OCI-M1 (cell line): Measurements from ENCODE around the gene TCHP.
"Not testable (repeated sequence)": the region's sequence is repeated elsewhere in the genome, so short reads cannot be mapped to it uniquely, and the experiment has no call there.

Experiments
- DNase-seq: peaks from one replicate; lab custom pipeline; 2025; lab: John Stamatoyannopoulos, UW

The TCHP gene, protein sequence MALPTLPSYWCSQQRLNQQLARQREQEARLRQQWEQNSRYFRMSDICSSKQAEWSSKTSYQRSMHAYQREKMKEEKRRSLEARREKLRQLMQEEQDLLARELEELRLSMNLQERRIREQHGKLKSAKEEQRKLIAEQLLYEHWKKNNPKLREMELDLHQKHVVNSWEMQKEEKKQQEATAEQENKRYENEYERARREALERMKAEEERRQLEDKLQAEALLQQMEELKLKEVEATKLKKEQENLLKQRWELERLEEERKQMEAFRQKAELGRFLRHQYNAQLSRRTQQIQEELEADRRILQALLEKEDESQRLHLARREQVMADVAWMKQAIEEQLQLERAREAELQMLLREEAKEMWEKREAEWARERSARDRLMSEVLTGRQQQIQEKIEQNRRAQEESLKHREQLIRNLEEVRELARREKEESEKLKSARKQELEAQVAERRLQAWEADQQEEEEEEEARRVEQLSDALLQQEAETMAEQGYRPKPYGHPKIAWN

DNA sequence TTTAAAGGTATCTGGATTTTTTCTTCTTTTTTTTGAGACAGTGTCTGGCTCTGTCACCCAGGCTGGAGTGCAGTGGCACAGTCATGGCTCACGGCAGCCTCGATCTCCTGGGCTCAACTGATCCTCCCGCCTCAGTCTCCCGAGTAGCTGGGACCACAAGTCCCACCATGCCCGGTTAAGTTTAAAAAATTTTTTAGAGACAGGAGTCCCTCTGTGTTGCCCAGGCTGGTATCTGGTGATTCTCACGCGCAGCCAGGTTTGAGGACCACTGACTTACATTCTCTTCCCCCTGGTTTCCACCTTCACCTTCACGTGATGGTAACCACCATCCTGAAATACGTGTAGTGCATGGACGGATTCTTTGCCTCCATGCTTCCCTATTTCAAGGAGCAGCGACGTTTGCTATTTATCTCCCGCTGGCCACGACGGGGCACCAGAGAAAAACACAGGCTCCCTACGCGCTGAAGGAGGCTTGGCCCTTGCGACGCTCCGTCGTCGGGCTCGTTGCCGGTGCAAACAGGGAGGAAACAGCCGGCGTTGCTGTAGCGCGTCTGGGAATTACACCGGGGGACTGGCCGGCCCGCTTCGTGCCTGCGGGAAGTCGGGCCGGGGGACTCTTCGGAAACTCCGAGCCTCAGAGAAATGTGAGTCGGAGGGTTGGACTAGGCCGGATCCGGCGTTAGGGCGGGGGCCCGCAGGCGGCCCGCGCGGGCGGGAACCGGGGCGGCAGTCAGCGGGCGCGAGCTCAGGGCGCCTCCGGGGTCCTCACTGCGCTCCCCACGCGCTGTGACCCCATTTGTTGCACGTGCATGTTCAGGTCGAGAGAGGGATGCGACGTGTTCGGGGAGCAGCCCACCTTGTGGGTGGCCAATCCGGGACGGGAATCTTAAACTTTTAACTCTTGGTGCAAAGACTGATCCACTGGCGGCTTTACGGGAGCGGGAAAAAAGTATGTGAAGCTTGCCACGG is at the start of gene TCHP:
Gene TCHP (plus strand): TSS at position 492 of the 969 bp plus-strand sequence. CDS start 2,753 bp downstream, outside the sequence.
- peak; percentile 91 for DNase-seq

DNA sequence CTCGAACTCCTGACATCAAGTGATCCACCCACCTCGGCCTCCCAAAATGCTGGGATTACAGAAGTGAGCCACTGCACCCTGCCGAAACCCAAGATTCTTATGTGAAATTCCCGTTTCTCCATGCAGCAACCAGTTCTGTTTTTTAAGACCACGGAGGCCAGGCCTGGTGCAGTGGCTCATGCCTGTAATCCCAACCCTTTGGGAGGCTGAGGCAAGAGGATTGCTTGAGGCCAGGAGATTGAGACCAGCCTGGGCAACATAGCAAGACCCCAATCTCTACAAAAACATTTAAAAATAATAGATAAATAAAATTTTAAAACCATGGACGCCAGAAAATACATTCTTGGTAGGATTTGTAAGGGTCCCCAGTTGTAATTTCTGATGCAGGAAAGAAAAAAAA is 49.6 kb upstream of the TCHP start:
- DNase-seq: not testable (repeated sequence)

DNA sequence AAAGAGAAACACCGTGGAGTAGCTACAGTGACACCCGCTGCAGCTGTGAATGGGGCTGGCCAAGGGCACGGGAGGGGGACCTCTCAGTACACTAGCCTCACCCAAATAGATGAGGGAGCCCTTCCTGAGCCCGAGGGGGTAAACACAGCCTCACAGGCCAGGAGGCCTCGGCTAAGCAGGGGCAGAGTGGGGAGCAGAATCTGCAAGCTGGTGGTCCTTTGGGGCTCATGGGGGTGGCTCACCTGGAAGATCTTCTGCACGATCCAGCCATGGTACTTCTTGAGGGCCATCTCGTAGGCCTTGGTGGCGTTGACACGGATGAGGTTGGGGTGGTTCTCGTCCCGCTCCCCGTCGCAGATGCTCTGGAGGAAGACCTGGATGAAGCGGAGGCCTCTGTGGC is 44.7 kb upstream of the TCHP start:
- no peak for DNase-seq

DNA sequence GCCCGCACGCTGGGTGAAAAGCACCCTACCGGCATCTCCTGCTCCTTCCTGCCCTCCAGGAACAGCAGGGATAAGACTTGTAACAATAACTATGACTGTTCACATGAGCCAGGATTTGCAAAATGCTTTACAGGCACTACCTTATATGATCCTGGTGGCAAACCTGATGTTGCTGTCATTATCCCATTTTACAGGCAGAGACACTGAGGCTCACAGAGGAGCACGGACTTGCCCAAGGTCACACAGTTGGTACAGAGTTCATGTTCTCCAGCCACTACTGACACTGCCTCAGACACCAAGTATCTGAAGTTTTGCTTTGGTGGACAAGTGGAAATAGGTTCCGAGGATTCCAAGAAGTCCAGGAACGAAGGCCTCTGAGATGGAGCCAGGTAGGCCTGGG is 42.4 kb upstream of the TCHP start:
- no peak for DNase-seq

DNA sequence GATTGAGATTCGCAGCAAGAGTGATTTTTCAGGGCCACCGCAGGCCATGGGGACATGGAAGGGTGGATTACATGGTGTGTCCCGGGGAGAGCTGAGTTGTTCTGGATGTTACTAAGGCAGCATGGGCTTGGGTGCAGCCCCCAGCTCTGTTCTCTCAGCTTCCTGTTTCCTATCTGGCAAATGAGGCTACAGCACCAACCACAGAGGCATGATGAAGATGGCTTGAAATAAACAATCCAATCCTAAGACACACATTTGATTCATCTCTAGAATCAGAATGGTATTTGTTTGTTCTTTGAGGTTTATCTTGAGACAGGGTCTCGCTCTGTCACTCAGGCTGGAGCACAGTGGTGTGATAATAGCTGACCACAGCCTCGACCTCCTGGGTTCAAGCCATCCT is 41.3 kb upstream of the TCHP start:
- no peak for DNase-seq

DNA sequence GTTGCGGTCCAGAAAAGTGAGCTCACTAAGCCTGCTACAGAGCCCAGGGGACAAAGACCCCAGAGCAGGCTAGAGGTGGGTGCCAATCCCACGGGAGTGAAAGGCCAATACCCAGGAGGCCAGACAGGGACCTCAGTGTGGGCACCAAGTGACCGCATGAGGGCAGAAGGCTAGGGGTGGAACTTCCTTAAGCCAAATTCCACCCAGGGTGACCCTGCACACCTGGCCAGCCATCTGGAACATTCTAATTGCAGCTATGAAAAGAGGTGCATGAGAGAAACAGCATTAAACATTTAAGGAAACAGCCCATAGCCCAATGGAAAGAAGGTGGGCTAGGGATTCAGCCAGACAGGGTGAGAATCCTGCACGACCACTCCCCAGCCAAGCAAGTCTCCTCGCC is 39.1 kb upstream of the TCHP start:
- no peak for DNase-seq

DNA sequence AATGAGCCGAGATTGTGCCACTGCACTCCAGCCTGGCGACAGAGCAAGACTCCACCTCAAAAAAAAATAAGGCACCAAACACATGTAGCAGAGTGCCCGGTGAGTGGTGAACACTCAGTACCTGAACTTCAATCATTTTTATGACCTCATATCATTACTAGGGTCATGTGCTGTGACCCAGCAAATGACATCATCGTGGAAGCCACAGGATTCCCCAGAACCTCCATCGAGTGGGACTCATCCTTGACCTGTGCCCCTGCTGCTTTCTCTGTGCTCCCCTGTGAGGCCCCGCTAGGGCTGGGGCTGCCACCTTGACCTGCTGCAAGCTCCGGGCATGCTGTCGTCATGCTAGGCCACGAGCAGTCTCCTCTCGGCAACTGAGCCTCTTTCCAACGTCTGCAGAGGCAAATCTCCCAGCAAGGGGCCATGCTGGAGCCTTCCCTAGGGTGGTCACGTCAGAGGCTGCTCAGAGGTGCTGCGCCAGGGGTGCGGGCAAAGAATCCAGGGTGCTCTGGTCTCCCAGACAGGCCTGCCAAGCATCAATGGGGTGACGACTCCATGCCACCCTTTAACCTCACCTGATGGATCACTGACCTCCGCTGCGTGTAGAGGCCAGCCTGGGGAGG is 38.3 kb upstream of the TCHP start:
- DNase-seq: no peak

DNA sequence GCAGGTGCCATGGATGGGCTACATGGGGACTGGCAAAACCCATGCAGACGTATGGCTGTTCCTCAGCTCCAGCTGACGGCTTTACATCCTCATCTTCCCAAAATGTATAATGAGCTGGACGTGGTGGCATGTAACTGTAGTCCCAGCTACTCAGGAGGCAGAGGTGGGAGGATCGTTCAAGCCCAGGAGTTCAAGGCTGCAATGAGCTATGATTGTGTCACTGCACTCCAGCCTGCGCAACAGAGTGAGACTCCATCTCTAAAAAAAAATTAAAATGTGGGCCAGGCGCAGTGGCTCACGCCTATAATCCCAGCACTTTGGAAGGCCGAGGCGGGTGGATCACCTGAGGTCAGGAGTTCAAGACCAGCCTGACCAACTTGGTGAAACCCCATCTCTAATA is 37.6 kb upstream of the TCHP start:
- not testable (repeated sequence) for DNase-seq

DNA sequence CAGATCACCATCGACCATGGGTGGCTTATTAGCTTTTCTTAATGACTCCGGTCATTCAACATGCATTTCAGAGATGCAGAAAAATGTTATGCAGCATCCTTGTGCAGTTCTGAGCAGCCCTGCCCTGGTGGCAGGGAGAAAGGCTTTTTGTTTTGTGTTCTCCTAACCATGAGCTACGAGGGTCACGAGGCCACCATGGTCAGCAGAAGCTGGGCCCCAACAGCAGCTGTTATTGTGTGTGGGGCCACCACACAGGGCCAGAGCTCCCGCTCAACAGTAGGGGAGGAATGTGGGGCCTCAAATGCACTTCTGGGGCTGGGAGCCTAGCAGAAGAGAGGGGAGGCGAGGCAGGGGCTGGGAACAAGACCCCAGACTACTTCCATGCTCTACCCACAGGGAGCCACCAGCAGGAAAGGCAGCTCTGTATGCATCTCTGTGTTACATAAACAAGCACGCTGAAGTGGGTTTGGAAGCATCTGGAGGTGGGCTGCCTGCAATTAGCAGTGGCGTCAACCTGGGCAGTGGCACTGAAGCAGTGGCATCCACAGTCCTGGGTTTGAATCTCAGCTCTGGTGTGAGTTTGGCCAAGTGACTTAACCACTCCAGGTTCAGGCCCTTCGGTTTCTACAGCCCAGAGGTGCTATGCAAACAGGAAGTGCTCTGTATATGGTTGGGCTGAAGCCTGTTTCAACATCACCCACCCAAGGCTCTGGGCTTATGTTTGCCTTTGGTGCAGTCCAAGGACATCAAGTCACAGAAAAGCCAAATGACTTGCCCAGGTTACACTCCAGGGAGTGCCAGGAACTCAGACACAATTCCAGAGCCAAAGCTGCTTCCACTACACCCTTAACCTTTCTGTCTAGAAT is 36.0 kb upstream of the TCHP start:
- no peak for DNase-seq

DNA sequence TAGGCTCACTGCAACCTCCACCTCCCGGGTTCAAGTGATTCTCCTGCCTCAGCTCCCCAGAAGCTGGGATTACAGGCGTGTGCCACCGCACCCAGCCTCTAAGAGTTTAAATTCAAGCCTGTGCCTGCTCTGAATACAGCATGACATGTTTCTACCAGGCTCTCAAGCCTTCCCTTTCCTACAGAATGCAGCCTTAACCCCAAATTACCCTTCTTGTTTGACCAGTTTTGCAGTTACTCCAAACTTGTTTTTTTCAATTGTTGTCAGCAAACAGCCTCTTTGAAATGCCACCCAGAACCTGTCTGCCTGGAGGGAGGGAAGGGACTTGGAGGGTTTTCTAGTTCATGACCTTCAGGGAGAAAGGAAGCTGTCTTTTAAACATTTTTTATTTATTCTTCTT is 35.2 kb upstream of the TCHP start:
- no peak for DNase-seq

DNA sequence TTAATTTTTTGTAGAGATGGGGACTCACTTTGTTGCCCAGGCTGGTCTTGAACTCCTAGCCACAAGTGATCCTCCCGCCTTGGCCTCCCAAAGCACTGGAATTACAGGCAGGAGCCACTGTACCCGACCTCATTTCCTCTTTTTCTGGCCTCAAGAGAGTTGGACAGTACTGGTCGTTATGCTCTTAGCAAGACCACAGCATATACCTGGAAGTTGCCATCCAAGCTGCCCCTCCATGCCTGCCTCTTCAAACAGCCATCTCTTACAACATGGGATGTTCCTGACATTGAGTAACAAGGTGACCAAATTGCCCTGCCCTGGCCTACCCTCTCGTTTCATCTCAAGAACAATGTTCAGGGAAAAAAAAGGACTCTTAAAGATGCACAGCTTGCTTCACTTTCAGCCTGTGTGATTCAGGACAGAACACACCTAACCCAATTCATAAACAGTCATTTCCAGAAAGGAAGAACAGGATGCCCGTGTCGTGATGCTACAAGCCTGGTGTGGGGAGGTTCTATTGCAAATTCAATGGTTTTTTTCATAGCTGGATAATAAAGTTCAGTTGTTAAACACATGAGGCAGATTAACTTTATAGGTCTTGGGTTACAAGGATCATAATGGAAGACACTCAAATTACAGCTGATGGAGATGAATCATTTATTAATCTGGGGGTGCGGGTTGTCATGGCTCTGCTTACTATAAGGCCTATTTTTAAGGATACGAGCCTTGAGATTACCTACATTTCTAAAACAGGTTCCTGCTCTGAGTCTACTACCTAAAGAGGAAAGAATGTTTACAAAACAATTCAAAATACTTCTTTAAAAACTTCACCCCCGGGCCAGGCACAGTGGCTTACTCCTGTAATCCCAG is 31.7 kb upstream of the TCHP start:
- no peak for DNase-seq

DNA sequence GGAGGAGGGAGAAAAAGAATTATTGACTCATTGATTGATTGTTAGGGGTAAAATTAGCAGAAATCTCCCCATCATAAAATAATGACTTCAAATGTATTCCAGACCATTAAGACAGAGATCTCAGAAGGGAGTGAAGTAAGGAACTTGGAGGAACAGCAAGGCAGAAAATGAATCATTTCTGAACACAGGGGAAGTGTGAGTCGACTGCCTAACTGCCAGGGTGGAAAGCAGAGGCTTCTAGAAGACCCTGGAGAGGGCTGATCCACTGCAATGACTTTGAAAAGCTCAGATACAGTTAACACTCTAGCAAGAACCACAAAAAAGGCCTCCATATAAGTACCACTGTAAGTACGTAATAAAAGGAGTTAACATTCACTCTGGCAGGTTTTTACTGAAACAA is 29.4 kb upstream of the TCHP start:
- DNase-seq: no peak

DNA sequence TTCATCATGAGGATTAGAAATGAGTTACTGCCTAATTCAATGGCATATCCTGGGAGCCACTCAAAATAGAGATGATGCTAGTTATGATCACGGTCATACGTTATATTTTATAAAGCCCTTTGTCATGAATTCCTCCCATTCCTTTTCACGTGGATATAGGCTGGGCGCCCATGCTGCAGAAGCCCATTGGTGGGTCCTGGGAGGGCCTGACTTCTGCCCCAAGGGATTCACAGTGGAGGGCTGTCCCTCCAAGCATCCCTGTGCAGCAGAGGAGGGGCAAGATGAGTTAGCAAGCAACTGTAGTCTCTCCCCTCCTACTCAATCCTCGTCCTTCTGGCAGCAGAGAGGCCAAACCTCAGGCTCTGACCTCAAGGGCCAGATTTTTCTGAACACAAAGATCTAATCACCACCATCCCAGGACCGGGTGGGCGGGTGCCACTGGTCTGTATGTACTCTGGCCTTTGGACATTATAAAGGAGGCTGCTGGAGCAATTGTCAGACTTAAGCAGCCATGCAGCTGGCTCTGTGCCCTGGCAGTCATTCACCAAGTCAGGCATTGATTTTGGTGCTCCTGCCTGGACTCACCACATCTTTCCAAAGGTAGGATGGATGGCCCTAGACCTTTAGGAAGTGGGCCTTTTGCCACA is 28.3 kb upstream of the TCHP start:
- peak; percentile 8 for DNase-seq

DNA sequence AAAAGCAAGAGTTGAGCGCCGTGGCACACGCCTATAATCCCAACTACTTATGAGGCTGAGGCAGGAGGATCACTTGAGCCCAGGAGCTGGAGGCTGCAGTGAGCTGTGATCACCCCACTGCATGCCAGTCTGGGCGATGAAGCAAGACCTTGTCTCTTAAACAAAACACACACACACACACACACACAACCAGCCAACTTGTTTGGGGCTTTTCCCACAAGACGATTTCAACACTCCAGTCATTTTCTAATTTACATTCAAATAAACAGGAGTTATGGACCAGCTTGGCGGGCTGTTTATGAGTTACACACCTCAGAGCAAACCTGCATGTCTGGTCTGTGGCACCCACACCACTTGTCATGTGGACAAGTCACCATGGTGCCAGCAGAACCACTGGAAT is 26.4 kb upstream of the TCHP start:
- DNase-seq: no peak

DNA sequence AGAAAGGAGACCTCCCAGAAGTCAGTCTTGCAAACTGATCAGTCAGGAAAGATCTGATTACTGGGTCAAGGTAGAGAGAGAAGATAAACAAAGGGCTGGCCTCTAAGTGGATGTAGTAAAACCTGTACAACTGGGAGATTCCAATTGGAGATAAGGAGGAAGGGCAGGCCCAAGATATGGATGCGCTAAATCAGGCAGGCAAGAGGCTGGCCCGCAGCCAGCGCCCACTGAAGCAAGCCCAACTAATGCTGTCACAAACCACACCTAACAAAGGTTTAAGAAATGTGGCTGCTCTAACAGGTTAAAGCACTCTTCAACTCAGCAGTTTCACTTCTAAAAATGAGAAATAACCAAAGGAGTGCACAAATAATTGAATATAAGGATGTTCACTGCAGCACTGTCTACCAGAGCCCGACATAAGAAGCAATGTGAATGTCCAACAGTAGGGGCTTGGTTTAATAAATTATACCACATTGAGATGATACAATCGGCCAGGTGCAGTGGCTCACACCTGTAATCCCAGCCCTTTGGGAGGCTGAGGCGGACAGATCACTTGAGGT is 24.4 kb upstream of the TCHP start:
- DNase-seq: no peak

DNA sequence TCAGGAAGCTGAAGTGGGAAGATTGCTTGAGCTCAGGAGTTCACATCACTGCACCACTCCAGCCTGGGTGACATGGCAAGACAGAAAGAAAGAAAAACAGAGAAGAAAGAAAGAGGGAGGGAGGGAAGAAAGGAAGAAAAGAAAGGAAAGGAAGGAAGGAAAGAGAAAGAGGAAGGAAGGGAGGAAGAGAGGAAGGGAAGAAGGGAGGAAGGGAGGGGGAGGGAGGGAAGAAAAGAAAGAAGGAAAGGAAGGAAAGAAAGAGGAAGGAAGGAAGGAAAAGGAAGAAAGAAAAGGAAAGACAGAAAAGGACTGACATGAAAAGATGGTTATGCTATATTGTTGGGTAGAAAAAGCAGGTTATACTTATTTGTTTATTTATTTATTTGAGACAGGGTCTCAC is 23.7 kb upstream of the TCHP start:
- no peak for DNase-seq

DNA sequence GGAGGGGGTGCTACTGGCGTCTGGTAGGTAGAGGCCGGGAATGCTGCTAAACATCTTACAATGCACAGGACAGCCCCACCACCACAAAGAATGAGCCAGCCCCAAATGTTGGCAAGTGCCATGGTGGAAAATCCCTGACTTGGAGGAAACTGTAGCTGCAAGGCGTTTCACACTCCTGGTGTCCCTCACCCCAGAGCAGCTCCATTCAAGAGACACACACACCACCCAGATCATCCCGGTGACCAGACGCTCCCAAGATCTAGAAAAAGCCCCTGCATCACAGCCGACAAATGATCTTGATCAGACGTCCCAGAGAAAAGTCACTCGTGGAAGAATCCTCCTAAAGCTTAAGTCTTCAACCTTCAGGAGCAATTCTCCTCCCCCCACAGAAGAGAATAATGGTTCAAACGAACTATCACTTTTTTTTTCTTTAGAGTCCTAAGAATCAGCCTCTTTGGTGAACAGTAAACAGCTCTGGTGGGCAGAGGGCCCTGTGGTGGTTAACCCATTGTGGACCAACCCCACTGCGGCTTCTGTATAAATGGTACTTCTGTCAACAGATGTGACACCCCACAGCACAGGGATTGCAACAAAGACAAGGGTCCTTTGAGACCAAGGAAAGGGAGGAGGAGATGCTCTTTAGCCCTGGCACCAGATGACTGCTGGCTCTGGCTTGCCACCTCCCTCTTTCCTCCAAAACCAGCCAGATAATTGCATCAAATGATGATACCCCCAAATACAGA is 22.4 kb upstream of the TCHP start:
- DNase-seq: no peak

DNA sequence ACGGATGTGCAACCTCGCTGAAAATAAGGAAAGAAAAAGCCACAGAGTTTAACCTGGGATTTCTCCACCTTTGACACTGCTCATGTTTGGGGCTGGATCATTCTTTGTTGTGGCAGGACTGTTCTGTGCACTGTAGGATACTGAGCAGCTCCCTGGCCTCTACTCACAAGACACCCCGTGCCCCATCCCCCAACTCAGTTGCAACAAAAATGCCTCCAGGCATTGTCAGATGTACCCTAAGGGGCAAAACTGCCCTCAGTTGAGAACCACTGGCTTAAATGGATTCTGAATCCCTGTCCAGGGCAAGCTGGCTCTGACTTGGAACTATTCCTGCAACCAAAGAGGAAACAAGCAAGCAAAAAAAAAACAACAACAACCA is 21.8 kb upstream of the TCHP start:
- DNase-seq: no peak

DNA sequence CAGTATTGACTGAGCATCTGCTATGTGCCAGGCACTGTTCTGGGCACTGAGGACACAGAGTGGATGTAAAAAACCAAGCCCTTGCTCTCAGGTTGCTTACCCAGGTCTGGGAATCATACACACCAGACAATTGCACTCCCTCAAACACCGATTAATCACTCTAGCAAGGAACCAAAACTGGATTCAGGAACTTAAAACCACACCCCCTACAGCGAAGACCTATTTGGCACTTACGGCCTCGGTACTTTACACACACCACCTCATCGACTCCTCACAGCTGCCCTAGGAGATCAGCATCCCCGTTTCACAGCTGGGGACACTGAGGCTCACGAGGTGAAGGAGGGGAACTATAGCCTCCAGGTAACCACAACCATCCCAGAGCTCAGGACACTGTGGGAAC is 21.3 kb upstream of the TCHP start:
- no peak for DNase-seq
